GM23338 (cell line): Measurements from ENCODE around the gene WNK2. TPM values are rescaled to one million over a fixed set of nuclear protein-coding genes. Genes with fewer than 3 reads are reported as not detected.

Source experiments
- ATAC-seq: fragments of 200-7000 bp; cut with Tn5 transposase; 3 replicates; pipeline ENCODE4 v1.9.1; 2020
- DNase-seq: peaks from one replicate; pipeline ENCODE4 v3.0.0-alpha.2; 2015; ENCODE audit warnings: low spot score
- H2AFZ ChIP-seq: fragments of 200-600 bp; sonication (generic); 2 replicates; pipeline ENCODE4 v1.8.0; 2016; ENCODE audit warnings: antibody characterized with exemption, mild to moderate bottlenecking, moderate library complexity
- H3F3A ChIP-seq: fragments of 200-600 bp; sonication (generic); replicated peaks from 2 replicates; pipeline ENCODE4 v1.8.0; 2017; ENCODE audit warnings: antibody characterized with exemption, mixed run types, low read depth
- H3K27ac ChIP-seq: fragments of 200-600 bp; sonication (generic); 2 replicates; pipeline ENCODE4 v1.6.1; 2016; ENCODE audit warnings: low read depth
- H3K27me3 ChIP-seq: fragments of 200-600 bp; sonication (generic); 2 replicates; pipeline ENCODE4 v1.8.0; 2016; ENCODE audit warnings: mild to moderate bottlenecking, mixed run types, moderate library complexity; ENCODE audit not compliant: insufficient read depth
- H3K36me3 ChIP-seq: fragments of 200-600 bp; sonication (generic); 2 replicates; pipeline ENCODE4 v1.8.0; 2016; ENCODE audit warnings: mild to moderate bottlenecking; ENCODE audit not compliant: insufficient read depth
- H3K4me1 ChIP-seq: fragments of 200-600 bp; sonication (generic); 2 replicates; pipeline ENCODE4 v1.8.0; 2016; ENCODE audit warnings: mild to moderate bottlenecking, moderate library complexity; ENCODE audit not compliant: insufficient read depth
- H3K4me2 ChIP-seq: fragments of 200-600 bp; sonication (generic); 2 replicates; pipeline ENCODE4 v1.7.1; 2017; ENCODE audit warnings: mixed run types
- H3K4me3 ChIP-seq: fragments of 200-600 bp; sonication (generic); 2 replicates; pipeline ENCODE4 v1.6.1; 2016; ENCODE audit warnings: mixed run types
- H3K79me2 ChIP-seq: fragments of 200-600 bp; sonication (generic); replicated peaks from 2 replicates; pipeline ENCODE4 v1.8.0; 2017; ENCODE audit warnings: mild to moderate bottlenecking; ENCODE audit not compliant: insufficient read depth
- H3K9me2 ChIP-seq: fragments of 200-600 bp; sonication (generic); 2 replicates; pipeline ENCODE4 v1.8.0; 2017; ENCODE audit not compliant: insufficient read depth
- H4K20me1 ChIP-seq: fragments of 200-600 bp; sonication (generic); replicated peaks from 2 replicates; pipeline ENCODE4 v1.8.0; 2017; ENCODE audit warnings: mild to moderate bottlenecking; ENCODE audit not compliant: insufficient read depth
- H3K27ac Mint-ChIP-seq: 2 replicates; pipeline ENCODE4 v1.8.0; 2020; ENCODE audit warnings: inconsistent platforms, mild to moderate bottlenecking, moderate library complexity, mixed read lengths
- H3K27me3 Mint-ChIP-seq: 3 replicates; pipeline ENCODE4 v1.8.0; 2022; ENCODE audit warnings: low read depth, mild to moderate bottlenecking, moderate library complexity, mixed read lengths, inconsistent platforms; ENCODE audit not compliant: insufficient read depth, poor library complexity
- H3K36me3 Mint-ChIP-seq: 3 replicates; pipeline ENCODE4 v1.8.0; 2021; ENCODE audit warnings: low read depth, mild to moderate bottlenecking, inconsistent platforms, moderate library complexity, mixed read lengths
- H3K4me1 Mint-ChIP-seq: 3 replicates; pipeline ENCODE4 v1.8.0; 2020; ENCODE audit warnings: mild to moderate bottlenecking, inconsistent platforms, mixed read lengths
- H3K4me3 Mint-ChIP-seq: 3 replicates; pipeline ENCODE4 v1.8.0; 2021; ENCODE audit warnings: moderate library complexity, mild to moderate bottlenecking, inconsistent platforms, mixed read lengths
- H3K9me3 Mint-ChIP-seq: 3 replicates; pipeline ENCODE4 v1.8.0; 2020; ENCODE audit warnings: moderate library complexity, mild to moderate bottlenecking, inconsistent platforms, mixed read lengths
- CREB1 ChIP-seq: fragments of 250-450 bp; sonication (Bioruptor Pico); IDR thresholded peaks from 2 replicates; pipeline ENCODE4 v1.5.0; 2020; ENCODE audit warnings: low read depth, mild to moderate bottlenecking, moderate library complexity
- ETS1 ChIP-seq: IDR thresholded peaks from 2 replicates; pipeline ENCODE4 v1.6.1; 2016; ENCODE audit warnings: antibody characterized with exemption
- JUNB ChIP-seq: IDR thresholded peaks from one replicate; pipeline ENCODE4 v1.6.1; 2016; ENCODE audit warnings: antibody characterized with exemption; ENCODE audit not compliant: unreplicated experiment
- NANOG ChIP-seq: IDR thresholded peaks from 2 replicates; pipeline ENCODE4 v1.6.1; 2016; ENCODE audit warnings: antibody characterized with exemption, borderline replicate concordance
- ZNF331 ChIP-seq: fragments of 250-450 bp; sonication (Bioruptor Pico); IDR thresholded peaks from 2 replicates; pipeline ENCODE4 v1.5.0; 2020; ENCODE audit warnings: low read depth, mild to moderate bottlenecking, moderate library complexity
- ZNF462 ChIP-seq: fragments of 250-450 bp; sonication (Bioruptor Pico); IDR thresholded peaks from 2 replicates; pipeline ENCODE4 v1.5.0; 2020; ENCODE audit warnings: mild to moderate bottlenecking, moderate library complexity
- polyA plus RNA-seq: library from polyadenylated mRNA; unstranded; fragments of >200 nt; fragmentation: Nextera tagmentation; extraction: Ambion mirVana; gene quantifications from 2 replicates; pipeline ENCODE4 v1.2.1, GENCODE V29; 2016
- total RNA-seq: library from RNA; depleted of rRNA; stranded (reverse); fragments of >200 nt; shearing (Covaris generic); gene quantifications from 2 replicates; pipeline ENCODE4 v1.2.3, GENCODE V29; 2014
- TF ChIP-seq, protein P1 (sequence below): IDR thresholded peaks from one replicate; pipeline ENCODE4 v1.6.1; 2018; ENCODE audit warnings: antibody characterized with exemption; ENCODE audit not compliant: unreplicated experiment

The WNK2 gene
- total and polyA plus RNA-seq, 2 experiments from 2014 or later: 56.4 to 102 TPM

DNA sequence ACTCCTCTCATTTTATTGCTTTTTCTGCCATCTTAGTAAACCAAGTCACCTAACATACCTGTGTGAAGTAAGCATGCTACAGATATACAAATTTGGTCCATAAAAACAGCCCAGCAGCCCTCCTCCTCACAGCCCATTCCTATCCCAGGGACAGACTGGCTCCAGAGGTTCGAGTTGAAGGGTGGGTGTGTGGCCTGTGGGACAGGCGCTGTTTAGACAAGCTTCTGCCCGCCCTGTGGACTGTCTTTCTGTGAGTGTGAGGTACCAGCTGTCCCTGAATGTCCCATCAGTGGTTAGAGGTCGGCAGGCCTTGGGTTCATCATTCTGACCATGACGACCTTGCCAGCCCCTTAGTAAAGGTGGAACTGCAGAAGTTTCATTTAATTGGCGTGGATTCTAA, 82.0 kb downstream of the WNK2 start (continued):
- TF ChIP-seq ETS1 (no peak), NANOG (no peak)
- TF ChIP-seq, protein P1, sequence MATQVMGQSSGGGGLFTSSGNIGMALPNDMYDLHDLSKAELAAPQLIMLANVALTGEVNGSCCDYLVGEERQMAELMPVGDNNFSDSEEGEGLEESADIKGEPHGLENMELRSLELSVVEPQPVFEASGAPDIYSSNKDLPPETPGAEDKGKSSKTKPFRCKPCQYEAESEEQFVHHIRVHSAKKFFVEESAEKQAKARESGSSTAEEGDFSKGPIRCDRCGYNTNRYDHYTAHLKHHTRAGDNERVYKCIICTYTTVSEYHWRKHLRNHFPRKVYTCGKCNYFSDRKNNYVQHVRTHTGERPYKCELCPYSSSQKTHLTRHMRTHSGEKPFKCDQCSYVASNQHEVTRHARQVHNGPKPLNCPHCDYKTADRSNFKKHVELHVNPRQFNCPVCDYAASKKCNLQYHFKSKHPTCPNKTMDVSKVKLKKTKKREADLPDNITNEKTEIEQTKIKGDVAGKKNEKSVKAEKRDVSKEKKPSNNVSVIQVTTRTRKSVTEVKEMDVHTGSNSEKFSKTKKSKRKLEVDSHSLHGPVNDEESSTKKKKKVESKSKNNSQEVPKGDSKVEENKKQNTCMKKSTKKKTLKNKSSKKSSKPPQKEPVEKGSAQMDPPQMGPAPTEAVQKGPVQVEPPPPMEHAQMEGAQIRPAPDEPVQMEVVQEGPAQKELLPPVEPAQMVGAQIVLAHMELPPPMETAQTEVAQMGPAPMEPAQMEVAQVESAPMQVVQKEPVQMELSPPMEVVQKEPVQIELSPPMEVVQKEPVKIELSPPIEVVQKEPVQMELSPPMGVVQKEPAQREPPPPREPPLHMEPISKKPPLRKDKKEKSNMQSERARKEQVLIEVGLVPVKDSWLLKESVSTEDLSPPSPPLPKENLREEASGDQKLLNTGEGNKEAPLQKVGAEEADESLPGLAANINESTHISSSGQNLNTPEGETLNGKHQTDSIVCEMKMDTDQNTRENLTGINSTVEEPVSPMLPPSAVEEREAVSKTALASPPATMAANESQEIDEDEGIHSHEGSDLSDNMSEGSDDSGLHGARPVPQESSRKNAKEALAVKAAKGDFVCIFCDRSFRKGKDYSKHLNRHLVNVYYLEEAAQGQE: no peak

DNA sequence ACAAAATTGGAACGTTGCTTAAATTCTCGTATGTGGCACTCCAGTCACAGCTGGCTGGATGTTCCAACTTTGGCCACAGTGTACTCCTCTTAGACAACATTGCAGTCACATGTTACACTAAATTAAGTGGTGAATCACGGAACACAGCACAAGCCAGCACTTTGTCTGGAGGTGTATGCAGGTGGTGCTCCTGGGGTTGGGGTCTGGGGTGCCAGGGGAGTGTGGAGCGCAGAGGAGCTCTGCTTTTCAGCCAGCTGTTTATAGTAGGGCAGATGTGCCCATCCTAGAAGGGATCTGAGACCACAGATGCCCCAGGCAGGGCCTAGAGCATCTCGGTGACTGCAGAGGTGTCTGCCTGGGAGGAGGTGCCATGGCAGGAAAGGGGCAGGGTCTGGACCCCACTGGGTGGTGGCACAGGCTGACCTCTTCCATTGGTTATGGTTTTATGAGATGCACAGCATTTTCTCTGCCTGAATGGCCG, 82.6 kb downstream of the WNK2 start:
- H3F3A ChIP-seq: no peaks in the 10 kb centered on the region
- no peak overlapping the region for H2AFZ ChIP-seq
- peaks cover 3% of the 10 kb centered on the region; the same call in 1 of the 2 replicates for H3K36me3 ChIP-seq
- H3K4me2 ChIP-seq: no peak overlapping the region
- no peak overlapping the region for H3K27ac ChIP-seq
- no peaks in the 10 kb centered on the region for H3K4me1 ChIP-seq
- Mint-ChIP-seq H3K9me3 (no peaks in the 10 kb centered on the region), H3K4me3 (no peak overlapping the region), H3K27ac (no peak overlapping the region), H3K36me3 (peaks cover 31% of the 10 kb centered on the region), H3K27me3 (peaks cover 8% of the 10 kb centered on the region), H3K4me1 (peaks cover under 1% of the 10 kb centered on the region; the same call in 1 of the 3 replicates)
- ATAC-seq: no peak
- H3K9me2 ChIP-seq: no peaks in the 10 kb centered on the region
- no peak overlapping the region for H3K4me3 ChIP-seq
- H4K20me1 ChIP-seq: no peaks in the 10 kb centered on the region; the same call in 1 of the 2 replicates
- no peak for DNase-seq
- no peaks in the 10 kb centered on the region for H3K79me2 ChIP-seq
- H3K27me3 ChIP-seq: no peaks in the 10 kb centered on the region
- TF ChIP-seq, protein P1: no peak
- no peak for TF ChIP-seq ZNF331 (CRISPR knock-in tag)
- TF ChIP-seq JUNB: no peak
- no peak for TF ChIP-seq NANOG
- no peak for TF ChIP-seq CREB1
- TF ChIP-seq ZNF462 (CRISPR knock-in tag): no peak
